HG03139 (cell line): Measurements from ENCODE around the gene PANK4.

Experiments
- ATAC-seq: cut with Tn5 transposase; IDR thresholded peaks from one replicate; pipeline ENCODE4 v1.9.1; 2021; ENCODE audit not compliant: unreplicated experiment

The PANK4 gene

DNA sequence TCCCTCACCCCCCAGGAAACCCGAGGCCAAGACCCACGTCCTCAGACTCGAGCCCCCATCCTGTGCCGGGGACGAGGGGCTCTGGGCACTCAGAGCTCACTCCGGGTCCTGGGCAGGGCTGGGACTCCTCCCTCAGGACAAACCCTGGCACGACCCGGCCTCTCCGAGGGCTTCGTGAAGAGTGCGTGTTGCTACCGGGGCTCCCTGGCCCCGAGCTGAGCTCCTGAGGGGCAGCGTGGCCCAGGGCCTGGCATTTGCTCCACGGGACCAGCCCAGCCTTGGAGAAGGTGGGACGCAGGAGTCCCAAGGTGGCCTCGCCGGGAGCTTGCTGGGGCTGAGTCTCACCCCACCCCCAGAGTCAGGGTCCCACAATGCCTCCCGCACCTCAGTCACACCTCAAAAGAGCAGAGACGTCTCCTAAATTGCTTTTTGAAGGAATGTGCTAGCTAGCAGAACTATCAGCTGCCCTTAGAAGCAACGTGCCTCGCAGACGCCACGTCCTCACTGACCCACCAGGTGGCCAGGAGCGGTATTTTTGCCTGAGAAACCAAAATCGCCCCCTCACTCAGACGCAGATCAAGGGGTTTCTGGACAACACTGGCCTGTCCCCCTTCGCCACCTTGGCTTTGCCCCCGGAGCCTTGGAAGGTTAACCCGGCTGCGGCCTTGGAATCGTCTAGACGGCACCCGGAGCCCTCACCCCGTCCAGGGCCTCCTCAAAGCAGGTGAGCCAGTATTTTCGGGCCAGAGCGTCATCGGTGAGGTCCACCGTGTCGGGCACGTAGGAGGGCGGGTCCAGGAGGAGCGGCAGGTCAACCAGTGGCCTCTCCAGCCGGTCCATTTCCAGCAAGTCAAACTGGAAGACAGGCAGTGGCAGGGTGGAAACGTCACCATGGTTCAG lies 11.3 kb downstream of the PANK4 start:
- ATAC-seq, result no peak

DNA sequence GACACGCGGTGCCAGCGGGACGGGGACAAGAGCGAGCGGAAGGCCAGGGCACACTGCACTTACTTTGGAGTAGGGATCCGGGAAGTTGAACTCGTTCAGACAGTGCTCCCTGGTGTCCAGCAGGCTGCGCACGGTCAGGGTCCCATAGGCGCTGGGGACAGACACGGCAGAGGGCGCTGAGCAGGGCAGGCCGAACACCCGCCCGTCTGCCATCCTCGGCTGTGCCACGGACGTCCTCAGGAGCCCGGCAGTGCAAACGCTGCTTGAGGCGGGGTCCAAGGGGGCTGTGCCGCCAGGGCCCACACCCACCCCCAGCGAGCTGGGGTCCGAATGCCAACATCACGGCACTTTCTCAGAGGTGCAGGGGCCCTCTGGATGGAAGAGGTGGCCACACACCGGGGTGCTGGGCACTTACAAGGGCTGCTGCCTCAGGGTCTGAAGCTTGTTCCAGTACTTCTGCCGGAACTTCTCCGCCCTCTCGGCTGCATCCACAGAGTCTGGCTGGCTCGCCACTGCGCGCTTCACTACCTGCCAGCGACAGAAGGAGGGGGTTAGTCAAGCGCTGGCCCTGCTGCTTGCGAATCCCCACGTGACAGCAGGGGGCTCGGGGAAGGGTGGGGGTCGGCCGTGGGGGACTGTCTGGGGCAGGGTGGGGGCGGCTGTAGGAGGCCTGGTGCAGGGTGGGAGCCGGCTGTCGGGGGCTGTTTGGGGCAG lies 12.3 kb downstream of the PANK4 start:
- no peak for ATAC-seq

DNA sequence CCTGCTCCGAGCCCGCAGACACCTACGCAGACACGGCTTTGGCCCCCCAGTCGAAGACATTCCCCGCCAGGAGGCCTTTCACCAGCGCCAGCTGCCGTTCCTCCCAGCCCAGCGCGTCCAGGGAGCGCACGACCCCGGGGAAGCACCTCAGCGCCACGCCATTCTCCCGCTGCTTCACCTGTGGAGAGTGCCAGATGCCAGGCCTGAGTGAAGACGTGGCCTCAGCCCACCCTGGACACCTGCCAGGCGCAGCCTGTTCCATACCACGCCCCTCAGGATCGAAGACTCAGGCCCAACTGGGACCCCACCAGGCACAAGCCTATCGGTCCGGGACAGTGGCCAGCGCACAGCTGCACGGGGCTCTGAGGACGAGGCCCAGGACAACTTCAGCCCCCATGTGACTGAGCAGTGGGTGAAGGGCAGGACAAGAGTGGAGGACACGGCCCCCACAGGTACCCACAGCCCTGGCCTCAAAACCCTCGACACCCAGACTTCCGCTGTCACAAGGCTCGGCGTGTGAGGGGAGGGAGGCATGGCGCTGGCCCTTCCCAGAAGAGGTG lies 13.5 kb downstream of the PANK4 start:
- ATAC-seq, result no peak

DNA sequence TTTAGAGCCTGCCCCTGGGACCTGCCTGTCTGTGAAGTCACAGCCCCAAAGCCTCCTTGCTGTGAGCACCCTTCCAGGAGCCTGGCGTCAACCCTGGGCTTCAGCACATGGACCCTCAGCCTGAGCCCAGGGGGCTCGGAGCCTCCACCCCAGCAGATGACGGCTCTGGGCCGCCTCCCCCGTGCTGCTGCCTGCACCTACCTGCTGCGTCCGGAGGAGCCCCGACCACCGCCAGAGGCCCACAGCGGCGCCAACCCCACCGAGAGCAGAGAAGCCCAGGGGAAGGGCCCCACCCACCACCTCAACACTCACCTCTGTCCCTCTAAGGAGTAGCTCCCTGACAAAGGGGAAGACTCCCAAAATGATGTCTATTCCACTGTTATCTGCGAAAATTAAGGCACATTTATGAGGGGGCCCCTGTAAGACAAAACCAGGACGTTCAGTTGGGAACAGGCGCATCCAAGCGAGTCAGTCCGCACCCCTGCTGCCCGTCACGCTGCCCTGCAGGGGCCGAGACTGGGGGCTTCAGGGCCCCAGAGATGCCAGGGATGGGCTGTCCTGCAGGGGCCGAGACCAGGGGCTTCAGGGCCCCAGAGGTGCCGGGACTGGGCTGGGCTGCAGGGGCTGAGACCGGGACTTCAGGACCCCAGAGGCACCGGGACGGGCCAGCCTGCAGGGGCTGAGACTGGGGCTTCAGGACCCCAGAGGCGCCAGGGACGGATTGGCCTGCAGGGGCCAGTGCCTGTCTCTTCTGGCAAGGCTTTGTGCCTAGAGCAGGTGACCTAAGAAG lies 15.8 kb downstream of the PANK4 start:
- ATAC-seq, result no peak

DNA sequence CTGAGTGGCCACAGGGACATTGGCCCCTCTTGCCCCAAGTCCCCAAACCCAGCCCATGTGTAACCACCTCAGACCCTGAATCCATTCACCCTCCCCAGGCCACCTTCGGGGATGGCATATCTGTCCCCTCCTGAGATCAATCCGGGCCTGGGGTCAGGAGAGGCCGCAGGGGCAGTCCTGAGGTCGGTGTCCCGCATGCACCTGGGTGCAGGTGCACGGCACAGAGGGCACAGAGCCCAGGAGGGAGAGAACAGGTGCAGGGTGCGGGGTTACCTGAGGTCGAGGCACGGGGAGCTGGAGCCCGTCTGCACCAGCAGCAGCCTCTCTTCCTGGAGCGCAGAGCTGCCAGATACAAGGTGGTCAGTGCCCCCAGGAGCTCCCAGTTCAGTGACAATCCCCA lies 16.8 kb downstream of the PANK4 start:
- no peak for ATAC-seq

DNA sequence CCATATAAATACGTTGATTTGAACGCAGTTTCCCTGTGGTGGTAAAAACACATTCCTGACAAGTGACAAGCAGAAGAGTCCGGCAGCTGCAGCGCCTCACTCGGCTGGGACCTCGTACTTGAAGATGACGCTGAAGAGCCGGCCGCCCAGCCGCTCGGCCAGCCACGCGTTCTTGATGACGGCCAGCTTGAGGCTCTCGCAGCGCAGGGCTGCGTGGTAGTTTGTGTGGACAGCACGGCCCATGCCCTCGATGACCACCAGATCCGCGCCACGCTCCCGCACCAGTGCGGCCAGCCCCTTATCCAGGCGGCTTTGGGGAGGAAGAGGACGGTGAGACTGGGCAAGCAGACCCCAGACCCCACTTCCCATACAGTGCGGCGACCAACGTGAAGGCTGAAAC lies 17.6 kb downstream of the PANK4 start:
- no peak for ATAC-seq

DNA sequence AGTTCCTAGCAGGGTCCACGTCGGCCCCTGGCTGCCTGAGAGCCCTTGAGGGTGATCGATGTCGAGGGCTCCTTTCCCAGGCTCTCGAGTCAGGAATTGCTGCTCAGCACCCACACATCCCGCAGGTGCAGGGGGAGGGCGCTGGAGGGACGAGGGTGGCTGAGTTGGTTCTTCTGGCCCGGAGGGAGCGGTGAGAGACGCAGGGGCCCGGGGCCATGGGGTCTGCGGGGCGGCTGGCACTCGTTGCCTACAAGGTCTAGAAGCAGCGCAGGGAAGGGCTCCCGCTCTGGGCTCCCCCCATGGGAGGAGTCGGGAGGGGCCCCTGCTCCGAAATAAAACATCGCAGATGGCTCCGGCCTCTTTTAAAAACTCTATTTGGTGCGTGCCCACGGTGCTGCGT lies 18.2 kb downstream of the PANK4 start:
- ATAC-seq, result no peak

DNA sequence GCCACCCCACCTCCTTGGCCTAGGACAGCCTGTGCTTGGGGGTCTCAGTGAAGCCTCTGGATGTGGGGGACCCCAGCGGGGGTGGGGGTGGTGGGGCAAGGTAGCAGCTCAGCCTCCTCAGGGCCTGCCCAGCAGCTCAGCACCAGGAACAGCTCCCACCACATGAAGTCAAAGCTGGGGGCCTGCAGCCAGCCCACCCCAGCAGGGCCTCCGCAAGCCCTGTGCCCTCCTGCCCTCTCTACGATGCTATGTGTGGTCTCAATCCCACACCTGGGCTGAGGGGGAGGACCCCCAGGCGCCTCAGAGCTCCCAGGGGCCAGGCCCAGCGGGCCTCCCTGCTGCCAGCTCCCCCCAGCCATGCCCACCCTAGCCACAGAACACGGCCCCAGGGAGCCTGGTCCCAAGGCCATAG lies 18.6 kb downstream of the PANK4 start:
- ATAC-seq, result no peak

DNA sequence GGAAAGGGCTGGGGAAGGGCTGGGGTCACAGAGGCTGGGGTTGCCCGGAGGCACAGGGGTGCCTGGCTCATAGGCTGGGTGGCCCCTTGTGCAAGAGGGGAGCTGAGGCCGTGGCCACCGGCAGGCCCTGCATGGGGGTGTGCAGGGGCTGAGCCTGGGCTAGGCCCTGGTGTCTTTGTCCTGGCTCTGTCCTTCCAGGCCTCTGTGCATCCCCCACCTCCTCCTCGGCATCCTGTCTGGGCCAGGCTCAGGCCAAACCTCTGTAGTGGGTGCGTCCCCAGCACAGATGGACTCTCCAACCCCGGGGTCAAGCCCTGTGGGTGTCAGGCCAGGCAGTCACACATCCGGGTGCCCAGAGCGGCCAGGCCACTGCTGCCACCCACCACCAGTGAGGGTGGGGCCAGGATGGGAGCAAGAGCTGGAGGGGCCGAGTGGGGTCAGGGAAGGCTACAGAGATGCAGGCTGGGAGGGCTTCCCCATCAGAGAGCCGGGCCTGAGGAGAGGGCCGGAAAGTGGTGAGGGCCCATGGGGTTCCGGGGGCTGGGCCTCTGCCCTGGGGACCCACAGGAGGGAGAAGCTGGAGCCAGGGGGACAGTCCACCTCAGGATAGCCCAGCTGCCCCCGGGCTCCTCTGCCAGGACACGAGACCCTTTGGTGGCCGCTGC lies 19.4 kb downstream of the PANK4 start:
- ATAC-seq, result no peak

DNA sequence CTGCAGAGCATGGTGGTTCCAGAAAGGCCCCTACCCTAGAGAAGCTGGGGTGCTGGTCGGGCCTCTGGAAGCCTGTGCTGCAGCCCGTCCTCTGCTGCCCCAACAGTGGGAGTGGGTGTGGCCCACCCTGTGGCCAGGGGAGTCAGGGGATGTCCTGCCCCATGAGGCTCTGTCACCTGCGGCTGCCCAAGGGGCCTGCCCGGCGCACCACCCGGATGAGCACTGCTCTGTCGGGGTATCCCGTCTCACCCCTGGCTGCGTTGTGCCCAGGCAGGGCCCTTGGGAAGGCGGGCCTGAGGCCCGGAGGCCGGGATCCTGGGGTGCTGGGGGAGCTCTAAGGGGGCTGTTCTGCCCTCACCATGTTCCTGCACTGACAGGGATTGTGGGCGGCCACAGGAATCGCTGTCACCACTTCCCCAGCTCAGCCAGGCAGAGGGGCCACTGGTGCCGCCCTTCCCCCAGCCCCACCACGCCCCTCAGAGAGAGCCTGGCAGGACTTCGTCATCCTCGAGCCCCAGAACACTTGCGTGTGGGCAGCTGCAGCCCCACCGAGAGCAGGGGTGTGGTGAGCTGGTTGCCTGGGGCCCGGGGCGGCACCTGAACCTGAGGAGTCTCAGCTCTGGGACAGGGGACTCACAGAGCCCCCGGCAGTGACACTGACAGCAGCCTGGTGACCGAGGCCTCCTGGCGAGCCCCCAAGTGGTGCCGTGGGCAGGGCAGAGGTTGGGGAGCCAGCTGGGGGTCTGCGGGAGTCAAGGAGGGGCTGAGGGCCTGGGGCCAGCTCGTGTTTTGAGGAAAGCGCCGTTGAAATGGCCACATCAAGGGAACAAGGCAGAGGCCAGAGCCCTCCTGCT lies 20.2 kb downstream of the PANK4 start:
- ATAC-seq, result no peak

DNA sequence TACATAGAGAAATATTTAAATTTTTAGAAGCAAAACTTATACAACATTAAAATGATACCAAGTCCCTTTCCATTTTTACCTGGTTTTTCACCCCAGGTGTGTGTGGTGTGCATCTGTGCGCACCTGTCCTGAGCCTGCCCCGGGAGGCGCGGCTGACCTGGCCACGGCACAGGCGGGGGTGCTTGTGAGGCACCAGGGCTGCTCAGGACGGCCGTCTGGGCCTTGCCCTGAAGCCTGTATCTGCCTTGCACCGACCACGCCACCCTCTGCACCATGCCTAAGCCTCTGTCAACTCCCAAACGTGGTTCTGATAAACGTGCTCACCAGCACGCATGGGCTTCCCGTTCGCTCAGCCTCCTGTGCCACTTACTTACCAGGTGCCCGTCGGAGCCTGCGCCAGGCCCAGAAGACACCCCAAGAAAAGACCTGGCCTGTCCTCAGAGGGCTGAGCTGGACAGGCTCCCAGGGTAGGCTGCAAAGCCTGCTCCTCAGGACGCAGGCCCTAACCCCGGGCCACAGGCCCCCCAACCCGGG lies 20.9 kb downstream of the PANK4 start:
- ATAC-seq, result no peak

DNA sequence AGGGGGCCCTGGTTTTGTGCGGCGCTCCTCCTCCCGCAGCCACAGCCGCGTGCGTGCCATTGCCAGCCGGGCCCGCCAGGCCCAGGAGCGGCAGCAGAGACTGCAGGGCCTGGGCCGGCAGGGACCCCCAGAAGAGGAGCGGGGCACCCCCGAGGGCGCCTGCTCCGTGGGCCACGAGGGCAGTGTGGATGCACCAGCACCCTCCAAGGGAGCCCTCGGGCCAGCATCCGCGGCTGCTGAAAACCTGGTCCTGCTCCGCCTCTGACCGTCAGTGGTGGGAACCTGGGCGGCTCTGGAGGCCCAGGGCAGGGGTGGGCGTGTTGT lies 21.5 kb downstream of the PANK4 start:
- ATAC-seq, result no peak

DNA sequence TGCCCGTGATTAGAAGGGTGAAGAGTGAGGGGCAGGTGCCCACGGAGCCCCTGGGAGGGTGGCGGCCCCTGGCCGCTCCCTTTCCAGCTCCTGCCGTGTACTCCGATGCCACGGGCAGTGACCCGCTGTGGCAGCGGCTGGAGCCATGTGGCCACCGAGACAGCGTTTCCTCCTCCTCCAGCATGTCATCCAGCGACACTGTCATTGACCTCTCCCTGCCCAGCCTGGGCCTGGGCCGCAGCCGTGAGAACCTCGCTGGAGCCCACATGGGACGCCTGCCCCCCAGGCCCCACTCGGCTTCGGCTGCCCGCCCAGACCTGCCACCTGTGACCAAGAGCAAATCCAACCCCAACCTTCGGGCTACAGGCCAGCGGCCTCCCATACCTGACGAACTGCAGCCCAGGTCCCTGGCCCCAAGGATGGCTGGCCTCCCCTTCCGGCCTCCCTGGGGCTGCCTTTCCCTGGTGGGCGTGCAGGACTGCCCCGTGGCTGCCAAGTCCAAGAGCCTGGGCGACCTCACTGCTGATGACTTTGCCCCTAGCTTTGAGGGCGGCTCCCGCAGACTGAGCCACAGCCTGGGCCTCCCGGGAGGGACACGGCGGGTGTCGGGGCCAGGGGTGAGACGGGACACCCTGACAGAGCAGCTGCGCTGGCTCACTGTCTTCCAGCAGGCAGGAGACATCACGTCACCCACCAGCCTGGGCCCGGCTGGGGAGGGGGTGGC lies 22.0 kb downstream of the PANK4 start:
- no peak for ATAC-seq

DNA sequence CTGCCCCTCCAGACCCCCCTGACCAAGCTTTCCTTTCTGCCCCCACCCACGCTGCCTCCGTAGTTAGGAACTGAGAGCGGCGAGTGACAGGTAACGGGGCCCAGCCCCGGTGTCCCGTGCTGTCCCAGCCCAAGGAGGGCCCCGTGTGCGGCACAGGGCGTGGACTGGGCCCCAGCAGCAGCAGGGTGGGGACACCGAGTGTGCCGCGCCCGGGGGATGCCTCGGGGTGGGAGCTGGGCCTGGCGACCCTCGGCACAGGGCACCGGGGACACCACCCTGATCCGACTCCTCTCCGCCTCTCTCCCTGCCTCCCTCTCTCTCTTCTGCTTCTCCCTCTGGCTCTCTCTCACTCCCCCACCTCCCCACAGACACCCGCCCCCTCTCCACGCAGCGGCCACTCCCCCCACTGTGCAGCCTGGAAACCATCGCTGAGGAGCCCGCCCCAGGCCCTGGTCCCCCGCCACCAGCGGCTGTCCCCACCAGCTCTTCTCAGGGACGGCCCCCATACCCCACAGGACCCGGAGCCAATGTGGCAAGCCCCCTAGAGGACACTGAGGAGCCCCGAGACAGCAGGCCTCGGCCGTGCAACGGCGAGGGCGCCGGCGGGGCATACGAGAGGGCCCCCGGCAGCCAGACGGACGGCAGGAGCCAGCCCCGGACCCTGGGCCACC lies 22.7 kb downstream of the PANK4 start:
- no peak for ATAC-seq

DNA sequence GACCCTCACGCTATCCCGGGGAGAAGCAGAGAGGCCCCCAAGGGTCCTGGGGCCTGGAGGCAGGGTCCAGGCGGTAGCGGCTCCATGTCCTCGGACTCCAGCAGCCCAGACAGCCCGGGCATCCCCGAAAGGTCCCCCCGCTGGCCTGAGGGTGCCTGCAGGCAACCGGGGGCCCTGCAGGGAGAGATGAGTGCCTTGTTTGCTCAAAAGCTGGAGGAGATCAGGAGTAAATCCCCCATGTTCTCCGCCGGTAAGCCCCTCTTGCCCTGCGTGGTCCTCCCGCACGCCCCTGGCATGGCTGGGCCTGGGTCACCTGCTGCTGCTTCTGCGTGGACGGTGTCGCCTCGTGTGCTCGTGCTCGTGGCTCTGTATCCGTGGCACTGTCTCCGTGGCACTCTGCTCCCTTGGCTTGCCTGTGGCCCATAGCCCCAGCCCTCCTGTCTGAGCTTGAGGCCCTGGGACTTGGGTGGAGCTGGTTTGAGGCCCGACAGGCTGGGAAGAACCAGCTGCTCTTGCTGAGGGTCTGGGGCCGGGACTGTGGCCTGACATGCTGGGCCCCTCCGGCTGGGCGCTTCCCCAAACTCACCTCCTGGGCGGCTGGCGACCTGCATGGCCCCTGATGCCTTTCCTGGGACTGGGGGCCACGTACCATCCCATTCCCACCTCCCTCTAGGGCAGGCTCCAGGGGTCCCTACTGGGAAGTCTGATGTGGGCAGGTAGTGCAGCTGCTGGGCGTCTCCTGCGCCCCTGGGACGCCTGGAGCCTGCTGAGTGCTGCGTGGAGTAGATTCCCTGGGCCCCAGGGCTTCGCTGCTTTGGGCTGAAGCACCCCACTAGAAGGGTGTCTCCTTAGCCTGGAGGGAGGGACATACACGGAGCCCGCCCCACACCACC lies 23.5 kb downstream of the PANK4 start:
- ATAC-seq, result no peak

DNA sequence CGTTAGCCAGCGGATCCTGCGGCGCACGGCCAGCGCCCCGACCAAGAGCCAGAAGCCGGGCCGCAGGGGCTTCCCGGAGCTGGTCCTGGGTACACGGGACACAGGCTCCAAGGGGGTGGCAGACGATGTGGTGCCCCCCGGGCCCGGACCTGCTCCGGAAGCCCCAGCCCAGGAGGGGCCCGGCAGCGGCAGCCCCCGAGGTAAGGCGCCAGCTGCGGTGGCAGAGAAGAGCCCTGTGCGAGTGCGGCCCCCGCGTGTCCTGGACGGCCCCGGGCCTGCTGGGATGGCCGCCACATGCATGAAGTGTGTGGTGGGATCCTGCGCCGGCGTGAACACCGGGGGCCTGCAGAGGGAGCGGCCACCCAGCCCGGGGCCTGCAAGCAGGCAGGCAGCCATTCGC lies 24.2 kb downstream of the PANK4 start:
- no peak for ATAC-seq

DNA sequence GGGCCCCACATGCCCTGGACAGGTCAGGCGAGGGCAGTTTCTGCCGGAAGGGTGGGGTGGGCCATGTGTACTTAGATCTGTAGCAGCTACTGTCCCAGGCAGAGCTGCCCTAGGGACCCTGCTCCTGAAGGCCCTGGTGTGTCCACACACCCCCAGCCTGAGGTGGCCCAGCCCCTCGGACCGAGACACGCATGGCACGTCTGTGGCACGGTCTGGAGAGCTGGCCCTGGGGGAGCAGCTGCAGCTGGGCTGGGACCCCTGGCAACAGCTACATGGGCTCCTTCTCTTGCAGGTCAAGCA lies 24.6 kb downstream of the PANK4 start:
- no peak for ATAC-seq
